ENCODE data around the gene STMND1.

DNA sequence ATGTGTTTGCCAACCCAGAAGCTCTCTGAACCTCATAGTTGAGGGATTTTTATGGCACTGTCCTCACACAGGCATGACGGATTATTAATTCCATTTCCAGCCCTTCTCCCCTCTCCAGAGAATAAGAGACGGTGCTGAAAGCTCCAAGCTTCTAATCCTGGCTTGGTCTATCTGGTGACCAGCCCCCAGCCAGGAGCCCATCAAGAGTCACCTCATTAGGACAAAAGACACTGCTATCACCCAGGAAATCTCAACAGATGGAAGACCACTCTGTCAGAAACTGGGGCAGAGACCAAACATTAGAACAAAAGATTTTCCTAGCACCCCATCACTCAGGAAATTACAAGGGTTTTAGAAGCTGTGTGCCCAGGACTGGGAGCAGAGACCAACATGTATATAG, 48.2 kb downstream of the STMND1 start:
- TF ChIP-seq, protein P1, sequence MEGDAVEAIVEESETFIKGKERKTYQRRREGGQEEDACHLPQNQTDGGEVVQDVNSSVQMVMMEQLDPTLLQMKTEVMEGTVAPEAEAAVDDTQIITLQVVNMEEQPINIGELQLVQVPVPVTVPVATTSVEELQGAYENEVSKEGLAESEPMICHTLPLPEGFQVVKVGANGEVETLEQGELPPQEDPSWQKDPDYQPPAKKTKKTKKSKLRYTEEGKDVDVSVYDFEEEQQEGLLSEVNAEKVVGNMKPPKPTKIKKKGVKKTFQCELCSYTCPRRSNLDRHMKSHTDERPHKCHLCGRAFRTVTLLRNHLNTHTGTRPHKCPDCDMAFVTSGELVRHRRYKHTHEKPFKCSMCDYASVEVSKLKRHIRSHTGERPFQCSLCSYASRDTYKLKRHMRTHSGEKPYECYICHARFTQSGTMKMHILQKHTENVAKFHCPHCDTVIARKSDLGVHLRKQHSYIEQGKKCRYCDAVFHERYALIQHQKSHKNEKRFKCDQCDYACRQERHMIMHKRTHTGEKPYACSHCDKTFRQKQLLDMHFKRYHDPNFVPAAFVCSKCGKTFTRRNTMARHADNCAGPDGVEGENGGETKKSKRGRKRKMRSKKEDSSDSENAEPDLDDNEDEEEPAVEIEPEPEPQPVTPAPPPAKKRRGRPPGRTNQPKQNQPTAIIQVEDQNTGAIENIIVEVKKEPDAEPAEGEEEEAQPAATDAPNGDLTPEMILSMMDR (conservative IDR thresholded peaks at IDR 0.05 in 1 of 2, IDR thresholded peaks at IDR 0.05 in 1 of 2; ENCODE audit: extremely low read depth in 1 of 2, insufficient read depth in 1 of 2, low read depth in 1 of 2, low read length in 2 of 2) = no peak
- no peak for TF ChIP-seq EZH2 (IDR thresholded peaks at IDR 0.05; ENCODE audit: borderline replicate concordance, low read length)
